Activated CD4-positive, CD25-positive, alpha-beta regulatory T cell (primary cell): ENCODE measurements around the gene TIMM17A.
"Not testable (repeated sequence)": the region's sequence is repeated elsewhere in the genome, so short reads cannot be mapped to it uniquely, and the experiment has no call there.

Source experiments
- DNase-seq, 4 experiments: peaks; one replicate each; lab custom pipeline; 2025; lab: John Stamatoyannopoulos, UW

The TIMM17A gene

GRCh38 chr1:202015662-202015937 lies 60.3 kb downstream of the TIMM17A start:
- DNase-seq: no peak

GRCh38 chr1:202016022-202016810 lies 60.9 kb downstream of the TIMM17A start:
- no peak for DNase-seq

GRCh38 chr1:202016811-202017748 lies 61.8 kb downstream of the TIMM17A start:
- no peak for DNase-seq

GRCh38 chr1:202017749-202018467 lies 62.6 kb downstream of the TIMM17A start:
- no peak for DNase-seq

- DNase-seq: no peak
Measured at GRCh38 chr1:202018468-202019234, 63.3 kb downstream of the TIMM17A start.

GRCh38 chr1:202019235-202019558 lies 63.9 kb downstream of the TIMM17A start:
- not testable (repeated sequence) for DNase-seq
